HG03045 (cell line): ENCODE measurements around the gene TMEM121.
"Not testable (repeated sequence)": the region's sequence is repeated elsewhere in the genome, so short reads cannot be mapped to it uniquely, and the experiment has no call there.

ENCODE experiments used
- ATAC-seq: cut with Tn5 transposase; IDR thresholded peaks from one replicate; pipeline ENCODE4 v1.9.1; 2021; ENCODE audit warnings: mild to moderate bottlenecking, moderate library complexity; ENCODE audit not compliant: unreplicated experiment

Gene TMEM121

GRCh38 chr14:105567164-105568103 lies 41.1 kb downstream of the TMEM121 start:
- ATAC-seq = not testable (repeated sequence)

- ATAC-seq = not testable (repeated sequence)
These were observed 41.9 kb downstream of the TMEM121 start for GRCh38 chr14:105568140-105568843.

GRCh38 chr14:105568859-105569766 lies 42.7 kb downstream of the TMEM121 start:
- no peak for ATAC-seq

GRCh38 chr14:105570482-105570881 lies 44.1 kb downstream of the TMEM121 start:
- ATAC-seq = no peak

- not testable (repeated sequence) for ATAC-seq
These were observed 45.0 kb downstream of the TMEM121 start for GRCh38 chr14:105571181-105571951.

GRCh38 chr14:105572063-105572462 lies 45.7 kb downstream of the TMEM121 start:
- not testable (repeated sequence) for ATAC-seq

- ATAC-seq = not testable (repeated sequence)
These were observed 47.5 kb downstream of the TMEM121 start for GRCh38 chr14:105573841-105574240.

- ATAC-seq = not testable (repeated sequence)
These were observed 48.0 kb downstream of the TMEM121 start for GRCh38 chr14:105574411-105574810.

GRCh38 chr14:105575016-105575700 lies 48.8 kb downstream of the TMEM121 start:
- peak; percentile 51 for ATAC-seq

GRCh38 chr14:105576525-105577088 lies 50.2 kb downstream of the TMEM121 start:
- ATAC-seq = no peak

- no peak for ATAC-seq
These were observed 51.0 kb downstream of the TMEM121 start for GRCh38 chr14:105577314-105577861.

- no peak for ATAC-seq
These were observed 51.7 kb downstream of the TMEM121 start for GRCh38 chr14:105578070-105578469.

- not testable (repeated sequence) for ATAC-seq
These were observed 52.8 kb downstream of the TMEM121 start for GRCh38 chr14:105579221-105579620.
